Measurements from ENCODE around the gene NFIA. TPM values are rescaled to one million over a fixed set of nuclear protein-coding genes. Genes with fewer than 3 reads are reported as not detected.

The NFIA gene
- total RNA-seq, 1 experiment from 2014 or later: 38.6 TPM

DNA sequence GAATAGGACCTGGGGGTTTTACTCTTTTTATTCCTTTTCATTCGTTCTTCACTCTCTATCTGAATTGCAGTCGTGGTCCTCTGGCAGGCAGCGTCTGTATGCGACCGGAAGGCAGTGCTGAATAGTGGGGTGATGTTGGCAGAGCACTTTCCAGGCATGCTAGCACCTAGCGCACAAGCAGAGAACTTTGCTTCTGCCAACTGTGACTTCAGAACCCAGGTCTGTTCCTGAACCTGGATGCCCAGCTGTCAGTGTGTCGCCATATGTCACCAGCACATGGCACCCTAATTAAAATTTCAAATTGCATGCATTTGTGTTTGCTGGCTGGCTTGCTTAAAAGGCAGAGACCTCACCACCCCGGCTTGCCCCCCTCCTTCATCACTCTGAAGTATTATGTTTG, 116.2 kb downstream of the NFIA start:
- H3K4me3 Mint-ChIP-seq (ENCODE audit: low read depth, unreplicated experiment): no peak overlapping the region
- no peaks in the 10 kb centered on the region for H3K36me3 Mint-ChIP-seq (ENCODE audit: insufficient read depth, unreplicated experiment)
- CTCF ChIA-PET: no interaction called here
- DNase-seq: no peak
- H3K4me1 Mint-ChIP-seq (ENCODE audit: low read depth, unreplicated experiment): peaks cover 9% of the 10 kb centered on the region
- H3K27me3 Mint-ChIP-seq (ENCODE audit: unreplicated experiment): no peaks in the 10 kb centered on the region
- no TSS peak for BruUV-seq (replicated peaks)
- intact Hi-C loops (cut with micrococcal nuclease; ENCODE audit: unreplicated experiment): no loop called here
- H3K27ac Mint-ChIP-seq (ENCODE audit: unreplicated experiment): no peak overlapping the region
- TF ChIP-seq, protein P1, sequence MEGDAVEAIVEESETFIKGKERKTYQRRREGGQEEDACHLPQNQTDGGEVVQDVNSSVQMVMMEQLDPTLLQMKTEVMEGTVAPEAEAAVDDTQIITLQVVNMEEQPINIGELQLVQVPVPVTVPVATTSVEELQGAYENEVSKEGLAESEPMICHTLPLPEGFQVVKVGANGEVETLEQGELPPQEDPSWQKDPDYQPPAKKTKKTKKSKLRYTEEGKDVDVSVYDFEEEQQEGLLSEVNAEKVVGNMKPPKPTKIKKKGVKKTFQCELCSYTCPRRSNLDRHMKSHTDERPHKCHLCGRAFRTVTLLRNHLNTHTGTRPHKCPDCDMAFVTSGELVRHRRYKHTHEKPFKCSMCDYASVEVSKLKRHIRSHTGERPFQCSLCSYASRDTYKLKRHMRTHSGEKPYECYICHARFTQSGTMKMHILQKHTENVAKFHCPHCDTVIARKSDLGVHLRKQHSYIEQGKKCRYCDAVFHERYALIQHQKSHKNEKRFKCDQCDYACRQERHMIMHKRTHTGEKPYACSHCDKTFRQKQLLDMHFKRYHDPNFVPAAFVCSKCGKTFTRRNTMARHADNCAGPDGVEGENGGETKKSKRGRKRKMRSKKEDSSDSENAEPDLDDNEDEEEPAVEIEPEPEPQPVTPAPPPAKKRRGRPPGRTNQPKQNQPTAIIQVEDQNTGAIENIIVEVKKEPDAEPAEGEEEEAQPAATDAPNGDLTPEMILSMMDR (IDR thresholded peaks at IDR 0.05; ENCODE audit: unreplicated experiment): no peak
- no peaks in the 10 kb centered on the region for H3K9me3 Mint-ChIP-seq (ENCODE audit: low read depth, unreplicated experiment)

DNA sequence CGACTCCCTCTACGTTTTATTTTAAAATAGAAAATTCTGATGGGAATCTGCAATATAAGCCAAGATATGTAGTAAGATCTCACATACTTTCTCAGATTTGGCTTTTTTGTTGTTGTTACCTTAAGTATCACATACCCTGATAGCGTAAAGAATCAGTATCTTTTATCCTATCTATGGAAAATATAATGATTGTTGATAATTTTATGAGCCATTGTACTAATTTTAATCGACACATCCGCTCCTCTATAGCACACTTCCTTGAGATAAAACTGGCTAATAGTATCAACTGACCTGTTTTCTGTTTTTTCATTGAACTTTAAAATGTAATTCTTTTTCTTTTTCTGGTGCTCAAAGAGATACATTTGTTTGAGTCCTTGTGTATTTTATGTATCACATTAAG, 118.7 kb downstream of the NFIA start:
- TF ChIP-seq, protein P1 (IDR thresholded peaks at IDR 0.05; ENCODE audit: unreplicated experiment): no peak
- no peaks in the 10 kb centered on the region for H3K9me3 Mint-ChIP-seq (ENCODE audit: low read depth, unreplicated experiment)
- CTCF ChIA-PET: no interaction called here
- DNase-seq: no peak
- peaks cover 9% of the 10 kb centered on the region for H3K4me1 Mint-ChIP-seq (ENCODE audit: low read depth, unreplicated experiment)
- no TSS peak for BruUV-seq (replicated peaks)
- no peaks in the 10 kb centered on the region for H3K36me3 Mint-ChIP-seq (ENCODE audit: insufficient read depth, unreplicated experiment)
- H3K27me3 Mint-ChIP-seq (ENCODE audit: unreplicated experiment): no peaks in the 10 kb centered on the region
- intact Hi-C loops (cut with micrococcal nuclease; ENCODE audit: unreplicated experiment): no loop called here
- no peak overlapping the region for H3K4me3 Mint-ChIP-seq (ENCODE audit: low read depth, unreplicated experiment)
- H3K27ac Mint-ChIP-seq (ENCODE audit: unreplicated experiment): no peak overlapping the region

DNA sequence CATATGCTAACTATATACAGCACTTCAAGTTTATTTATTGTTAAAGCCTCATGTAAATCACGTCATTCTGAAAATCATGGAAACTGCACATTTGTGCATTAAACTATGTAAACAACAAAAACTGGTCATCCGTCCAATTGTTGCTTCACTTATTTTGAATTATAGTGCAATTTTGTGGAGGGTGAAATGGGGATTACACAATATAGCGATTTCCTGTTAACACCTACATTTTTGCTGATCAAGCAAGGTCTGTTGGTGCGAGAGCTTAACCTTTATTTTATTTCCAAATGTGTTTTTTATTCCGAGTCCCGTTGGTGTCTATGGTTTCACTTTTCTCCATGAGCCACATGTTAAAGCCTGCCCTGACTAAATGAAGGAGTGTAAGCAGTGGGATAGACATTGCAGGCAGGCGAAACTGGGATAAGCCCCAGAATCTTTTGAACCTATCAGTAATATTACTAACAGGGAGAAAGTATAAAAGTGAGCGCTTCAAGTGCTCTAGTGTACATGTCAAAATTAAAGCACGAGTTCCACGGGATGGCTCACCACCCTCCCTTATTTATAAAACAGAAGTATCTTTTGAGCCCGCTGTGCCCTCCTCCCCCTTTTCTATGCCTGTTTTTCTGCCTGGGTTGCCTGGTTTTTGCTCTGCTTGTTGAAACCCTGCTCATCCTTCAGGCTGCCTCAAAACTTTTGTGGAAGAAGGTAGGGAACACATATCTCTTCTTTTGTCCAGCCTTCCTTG, 120.7 kb downstream of the NFIA start:
- intact Hi-C loops (cut with micrococcal nuclease; ENCODE audit: unreplicated experiment): no loop called here
- CTCF ChIA-PET: no interaction called here
- no peak for DNase-seq
- H3K4me1 Mint-ChIP-seq (ENCODE audit: low read depth, unreplicated experiment): peaks cover 6% of the 10 kb centered on the region
- H3K9me3 Mint-ChIP-seq (ENCODE audit: low read depth, unreplicated experiment): no peaks in the 10 kb centered on the region
- H3K4me3 Mint-ChIP-seq (ENCODE audit: low read depth, unreplicated experiment): no peak overlapping the region
- H3K27ac Mint-ChIP-seq (ENCODE audit: unreplicated experiment): no peak overlapping the region
- H3K36me3 Mint-ChIP-seq (ENCODE audit: insufficient read depth, unreplicated experiment): no peaks in the 10 kb centered on the region
- BruUV-seq (replicated peaks): no TSS peak
- H3K27me3 Mint-ChIP-seq (ENCODE audit: unreplicated experiment): no peaks in the 10 kb centered on the region
- TF ChIP-seq, protein P1 (IDR thresholded peaks at IDR 0.05; ENCODE audit: unreplicated experiment): no peak

DNA sequence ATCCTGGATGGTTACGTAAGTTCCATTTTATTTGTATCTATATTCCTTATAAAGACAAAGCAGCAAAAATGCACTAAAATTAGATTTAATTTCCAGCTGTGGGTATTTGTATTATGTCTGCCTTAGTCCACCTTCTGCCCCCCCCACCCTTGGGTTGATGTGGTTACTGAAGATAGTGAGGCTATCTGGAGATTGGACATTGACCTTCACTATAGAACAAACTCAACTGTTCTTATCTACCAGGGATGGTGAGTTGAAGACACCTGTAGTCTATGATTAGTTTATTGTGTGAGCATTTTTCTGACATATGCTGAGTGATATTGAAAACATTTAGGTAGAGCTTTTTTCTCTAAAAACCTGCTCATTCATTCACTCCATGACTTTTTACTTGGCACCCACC, 122.2 kb downstream of the NFIA start:
- H3K27me3 Mint-ChIP-seq (ENCODE audit: unreplicated experiment): no peaks in the 10 kb centered on the region
- CTCF ChIA-PET: interaction anchor here (0.8 kb wide), 1 partner anchor 13 kb away, joined by 3 read pairs; no protein-coding TSS in a partner anchor
- no peak overlapping the region for H3K4me3 Mint-ChIP-seq (ENCODE audit: low read depth, unreplicated experiment)
- DNase-seq: no peak
- no peaks in the 10 kb centered on the region for H3K9me3 Mint-ChIP-seq (ENCODE audit: low read depth, unreplicated experiment)
- TF ChIP-seq, protein P1 (IDR thresholded peaks at IDR 0.05; ENCODE audit: unreplicated experiment): no peak
- H3K4me1 Mint-ChIP-seq (ENCODE audit: low read depth, unreplicated experiment): no peaks in the 10 kb centered on the region
- intact Hi-C loops (cut with micrococcal nuclease; ENCODE audit: unreplicated experiment): no loop called here
- no TSS peak for BruUV-seq (replicated peaks)
- H3K36me3 Mint-ChIP-seq (ENCODE audit: insufficient read depth, unreplicated experiment): no peaks in the 10 kb centered on the region
- no peak overlapping the region for H3K27ac Mint-ChIP-seq (ENCODE audit: unreplicated experiment)

Measured in Calu3 (cell line).